NB4 (cell line): ENCODE data around the gene PMEPA1.

Experiments used
- DNase-seq: peaks from one replicate; pipeline ENCODE4 v3.0.0; 2010; ENCODE audit warnings: low read depth
- H3K4me3 ChIP-seq: one replicate; pipeline ENCODE4 v1.5.1; 2011; ENCODE audit warnings: mild to moderate bottlenecking, low read depth, low read length, moderate library complexity
- MAX ChIP-seq: IDR thresholded peaks from 2 replicates; pipeline ENCODE4 v1.6.1; 2011; ENCODE audit warnings: low read depth, low read length
- MYC ChIP-seq: IDR thresholded peaks from 2 replicates; pipeline ENCODE4 v1.6.1; 2011; ENCODE audit warnings: low read depth, low read length
- POLR2A ChIP-seq: IDR thresholded peaks from 2 replicates; pipeline ENCODE4 v1.6.1; 2011; ENCODE audit warnings: mild to moderate bottlenecking; ENCODE audit not compliant: insufficient read length; ENCODE audit errors: extremely low read depth
- TF ChIP-seq, protein P1 (sequence below): IDR thresholded peaks from one replicate; pipeline ENCODE4 v1.5.1; 2012; ENCODE audit warnings: low read depth, low read length

The PMEPA1 gene

DNA sequence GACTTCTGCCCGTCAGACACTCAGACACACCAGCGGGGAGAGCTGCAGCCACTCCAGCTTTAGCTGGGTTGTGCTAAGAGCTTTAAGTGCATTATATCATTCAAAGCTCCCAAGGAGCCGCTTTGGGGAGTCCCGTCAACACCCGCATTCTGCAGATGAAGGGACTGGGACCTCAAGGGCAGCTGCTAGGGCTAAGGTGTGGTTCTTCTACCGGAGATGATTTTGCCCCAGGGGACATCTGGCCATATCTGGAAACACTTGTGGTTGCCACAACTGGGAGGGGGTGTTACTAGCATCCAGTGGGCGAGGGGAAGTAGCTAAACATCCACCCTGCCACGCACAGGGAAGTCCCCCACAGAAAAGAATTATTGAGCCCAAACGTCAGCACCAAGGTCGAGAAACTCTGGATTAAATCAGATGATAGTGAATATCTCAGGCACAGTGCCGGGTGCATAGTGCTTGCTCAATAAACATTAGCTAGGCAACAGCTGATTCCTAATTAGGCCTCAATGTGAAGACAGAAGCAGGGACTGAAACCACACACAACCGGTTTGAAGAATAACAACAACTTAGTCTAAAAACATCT is 29.6 kb downstream of the PMEPA1 start:
- peak; percentile 51 for DNase-seq
- H3K4me3 ChIP-seq: no peak overlapping the region

DNA sequence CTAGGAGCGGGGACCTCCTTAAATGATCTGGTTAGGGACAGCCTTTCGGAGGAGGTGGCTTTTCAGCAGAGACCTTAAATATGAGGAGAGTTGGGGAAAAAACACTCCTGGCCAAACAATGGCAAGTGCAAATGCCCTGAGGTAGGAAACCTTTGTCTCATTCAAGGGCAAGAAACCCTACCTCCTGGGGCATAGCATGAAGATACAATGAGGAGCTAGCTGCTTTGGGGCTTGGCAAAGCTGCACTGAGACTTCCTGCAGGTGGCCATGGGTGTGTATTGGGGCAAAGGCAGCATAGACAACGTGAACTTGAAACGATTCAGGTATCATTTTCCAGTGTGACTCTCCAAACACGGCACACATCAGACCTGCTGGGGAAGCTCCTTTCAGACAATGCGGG is 30.7 kb downstream of the PMEPA1 start:
- no peak overlapping the region for H3K4me3 ChIP-seq
- no peak for DNase-seq
- TF ChIP-seq, protein P1, sequence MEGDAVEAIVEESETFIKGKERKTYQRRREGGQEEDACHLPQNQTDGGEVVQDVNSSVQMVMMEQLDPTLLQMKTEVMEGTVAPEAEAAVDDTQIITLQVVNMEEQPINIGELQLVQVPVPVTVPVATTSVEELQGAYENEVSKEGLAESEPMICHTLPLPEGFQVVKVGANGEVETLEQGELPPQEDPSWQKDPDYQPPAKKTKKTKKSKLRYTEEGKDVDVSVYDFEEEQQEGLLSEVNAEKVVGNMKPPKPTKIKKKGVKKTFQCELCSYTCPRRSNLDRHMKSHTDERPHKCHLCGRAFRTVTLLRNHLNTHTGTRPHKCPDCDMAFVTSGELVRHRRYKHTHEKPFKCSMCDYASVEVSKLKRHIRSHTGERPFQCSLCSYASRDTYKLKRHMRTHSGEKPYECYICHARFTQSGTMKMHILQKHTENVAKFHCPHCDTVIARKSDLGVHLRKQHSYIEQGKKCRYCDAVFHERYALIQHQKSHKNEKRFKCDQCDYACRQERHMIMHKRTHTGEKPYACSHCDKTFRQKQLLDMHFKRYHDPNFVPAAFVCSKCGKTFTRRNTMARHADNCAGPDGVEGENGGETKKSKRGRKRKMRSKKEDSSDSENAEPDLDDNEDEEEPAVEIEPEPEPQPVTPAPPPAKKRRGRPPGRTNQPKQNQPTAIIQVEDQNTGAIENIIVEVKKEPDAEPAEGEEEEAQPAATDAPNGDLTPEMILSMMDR: no peak
- TF ChIP-seq MYC (no peak), MAX (no peak), POLR2A (no peak)

More for the DNA sequence above, 29.6 kb downstream of the PMEPA1 start:
- no peak for TF ChIP-seq POLR2A
- TF ChIP-seq MAX: no peak
- TF ChIP-seq, protein P1: no peak
- TF ChIP-seq MYC: no peak

- no peak for TF ChIP-seq POLR2A
- TF ChIP-seq MAX: no peak
- TF ChIP-seq, protein P1: no peak
- no peak for TF ChIP-seq MYC
- no peak overlapping the region for H3K4me3 ChIP-seq
- no peak for DNase-seq
Observed at GRCh38 chr20:57678340-57678739, 31.5 kb downstream of the PMEPA1 start.

DNA sequence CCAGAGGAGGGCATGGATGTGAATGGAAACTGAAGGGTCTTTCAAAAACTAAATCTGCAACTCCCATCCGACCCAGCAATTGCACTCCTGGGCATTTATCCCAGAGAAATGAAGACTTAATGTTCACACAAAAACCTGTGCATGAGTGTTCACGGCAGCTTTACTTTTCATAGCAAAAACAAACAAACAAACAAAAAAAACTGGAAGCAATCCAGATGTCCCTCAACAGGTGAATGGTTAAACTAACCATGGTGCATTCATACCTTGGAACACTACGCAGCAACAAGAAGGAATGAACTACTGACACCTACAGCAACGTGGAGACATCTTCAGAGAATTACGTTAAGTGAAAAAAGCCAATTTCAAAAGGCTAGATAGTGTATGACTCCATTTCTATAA is 32.2 kb downstream of the PMEPA1 start:
- H3K4me3 ChIP-seq: no peak overlapping the region
- no peak for TF ChIP-seq MAX
- no peak for TF ChIP-seq MYC
- TF ChIP-seq, protein P1: no peak
- TF ChIP-seq POLR2A: no peak
- no peak for DNase-seq

GRCh38 chr20:57676589-57677583 is 32.9 kb downstream of the PMEPA1 start:
- H3K4me3 ChIP-seq: no peak overlapping the region
- TF ChIP-seq MYC (no peak), POLR2A (no peak), MAX (0 out of 2 replicates have a peak, but pooled peaks have one; percentile 8)
- TF ChIP-seq, protein P1: no peak
- no peak for DNase-seq
